Heart left ventricle (tissue), 13 donors: Measurements from ENCODE around the gene GDPD4.

Experiments
- CTCF ChIP-seq, 12 donors: fragments of 200-600 bp; sonication (generic) in 4 of 12; IDR thresholded peaks; one replicate each; pipeline versions ENCODE4 v1.5.0 to v1.8.0; 2018 to 2022; ENCODE audit warnings: antibody characterized with exemption in 12 of 12, mild to moderate bottlenecking in 5 of 12
- POLR2A ChIP-seq, 2 donors: fragments of 450-650 bp; IDR thresholded peaks; one replicate each; pipeline ENCODE4 v1.6.1; 2017; ENCODE audit warnings: antibody characterized with exemption in 2 of 2, mild to moderate bottlenecking in 2 of 2, moderate library complexity in 2 of 2
- donor health status: ischemic (EF 13 %, LVEDD 7.1; RV severe dilation, severe dysfunction).
- donor health status: DM: no; HTN: yes; CAD: no.
- donor health status: DM: no; HTN: no; CAD: no.
- donor health status: ischemic (EF 25% LVEDD 6.9; RV normal size, moderate dysfunction).
- donor health status: ischemic (EF 25% LVEDD 5.7; RV mildly dilated, moderate dysfunction).
- donor health status: ischemic (EF 35%, LVEDD 5.7; RV mildly dilated, moderate dysfunction).
- donor health status: nonischemic (EF 11% LVEDD 7.7; RV severe dilation, severe dysfunction).
- donor health status: DM: yes; HTN: yes; CAD: no.
- donor health status: PGD.
- donor health status: ischemic (EF 29% LVEDD 5.4; RV normal size, mild dysfunction).
- donor health status: nonischemic (EF 23%, LVEDD 6.1; RV moderate dilation, normal function).

- TF ChIP-seq CTCF (IDR thresholded peaks at IDR 0.05), result no peak
- TF ChIP-seq POLR2A (IDR thresholded peaks at IDR 0.05), result no peak
Measured at GRCh38 chr11:77244277-77245027, 57.0 kb downstream of the GDPD4 start.
